ENCODE results near the gene GPN3. TPM values are rescaled to one million over a fixed set of nuclear protein-coding genes. Genes with fewer than 3 reads are reported as not detected.

GPN3 gene
- total RNA-seq, 3 donors from 2014 or later (not counting 1 experiment from before 2014, with no cell fraction given), result 4.7 to 10.4 (median 6.1) TPM

- Mint-ChIP-seq H3K9me3 (no peaks in the 10 kb centered on the region), H3K4me1 (peaks cover 12 to 19% of the 10 kb centered on the region in 2 donors), H3K27ac (peak within 1 kb of the TSS in 1 of 2 donors; percentile 97), H3K27me3 (ENCODE audit: low read depth in 2 of 2) (no peaks in the 10 kb centered on the region), H3K4me3 (peak within 1 kb of the TSS; percentile 99), H3K36me3 (no peaks in the 10 kb centered on the region)
- H3K27ac ChIP-seq (ENCODE audit: low read length), result peak within 1 kb of the TSS; percentile 91
- ATAC-seq, result peak; percentile 96 to 98 (median 96)
- peak within 1 kb of the TSS; percentile 78 for H3K4me3 ChIP-seq (ENCODE audit: low read length)
- DNase-seq, result peak; percentile 78 to 93
- no peaks in the 10 kb centered on the region for H3K9me3 ChIP-seq (ENCODE audit: control insufficient read depth, insufficient read depth, low read length)
- H3K36me3 ChIP-seq (ENCODE audit: control insufficient read depth, insufficient read depth, low read length), result peaks cover 2% of the 10 kb centered on the region
- WGBS (ENCODE audit: insufficient coverage), result under 1% methylated on average over 62 of the region's 62 CpGs
- TF ChIP-seq CTCF (IDR thresholded peaks at IDR 0.05), result no peak
- intact Hi-C loops (cut with micrococcal nuclease), result loop anchor here (1.0 to 2.0 kb wide), 2 partner anchors 27 to 324 kb away; no protein-coding TSS in a partner anchor
- no peaks in the 10 kb centered on the region for H3K27me3 ChIP-seq (ENCODE audit: control insufficient read depth, insufficient read depth, low read length)
- peaks cover 18% of the 10 kb centered on the region for H3K4me1 ChIP-seq (ENCODE audit: control insufficient read depth, insufficient read depth, low read length)
These were observed 64.7 kb downstream of the GPN3 start, which contains the start of gene ANAPC7 for GRCh38 chr12:110403146-110403975. Gene ANAPC7 (minus strand): TSS chr12:110403708. CDS start chr12:110403627, 81 bp downstream.

Other genes with a start within 250 kb of the GPN3 start
- gene ATP2A2, start 187.0 kb downstream of the GPN3 start, total RNA-seq, result 100 to 1,000 TPM; 118 to 140 (median 123) TPM
- gene ANAPC7, start 64.5 kb downstream of the GPN3 start, total RNA-seq, result 10 to 100 TPM; 46.5 to 77.0 (median 50.4) TPM
- gene ARPC3, start 17.9 kb downstream of the GPN3 start, total RNA-seq, result 100 to 1,000 TPM; 298 to 344 (median 311) TPM
- gene FAM216A, start 588 bp upstream of the GPN3 start, total RNA-seq, result 1 to 10 TPM; 3.1 to 4.7 (median 3.8) TPM
- gene VPS29, start 33.9 kb upstream of the GPN3 start, total RNA-seq, result 100 to 1,000 TPM in 1 of 3 donors, 10 to 100 TPM in 2; 94.3 to 115 (median 99.6) TPM
- 1 to 10 TPM in 1 of 3 donors, under 1 TPM in 2; 0.18 to 1.8 (median 0.91) TPM for gene RAD9B, start 34.1 kb upstream of the GPN3 start, total RNA-seq
- 10 to 100 TPM; 44.0 to 52.7 (median 48.0) TPM for gene PPTC7, start 115.1 kb upstream of the GPN3 start, total RNA-seq
- gene TCTN1, start 145.9 kb upstream of the GPN3 start, total RNA-seq, result 1 to 10 TPM; 4.3 to 6.6 (median 5.2) TPM
- gene HVCN1, start 220.9 kb upstream of the GPN3 start, total RNA-seq, result 10 to 100 TPM; 12.5 to 18.4 (median 18.0) TPM

All from natural killer cell (primary cell).